ENCODE data around the gene ALCAM.

Gene ALCAM

GRCh38 chr3:105347625-105348302, 18.9 kb upstream of the ALCAM start:
- Histone ChIP-seq H3K79me1 (ENCODE audit: low read length) (no peaks in the 10 kb centered on the region), H3K23ac (ENCODE audit: low read length) (no peak overlapping the region), H2AFZ (ENCODE audit: insufficient read depth, low read length, poor library complexity) (no peak overlapping the region), H3K4me1 (ENCODE audit: control insufficient read depth in 1 of 2, insufficient read depth in 2 of 2, low read length in 2 of 2) (peaks cover 0 to 2% of the 10 kb centered on the region in 2 experiments), H4K12ac (ENCODE audit: low read depth, low read length) (no peak overlapping the region), H3K14ac (ENCODE audit: low read length) (no peak overlapping the region), H2BK5ac (ENCODE audit: low read depth, low read length, poor library complexity) (no peak overlapping the region), H3K79me2 (ENCODE audit: control insufficient read depth, insufficient read depth, low read length, poor library complexity) (no peaks in the 10 kb centered on the region), H2BK12ac (ENCODE audit: low read length) (no peak overlapping the region), H3K36me3 (ENCODE audit: control insufficient read depth in 1 of 2, insufficient read depth in 2 of 2, low read length in 2 of 2) (no peaks in the 10 kb centered on the region), H3K27ac (ENCODE audit: low read depth, low read length) (no peak overlapping the region), H3K9ac (ENCODE audit: low read length) (no peak overlapping the region), H3K4me2 (ENCODE audit: low read length) (no peak overlapping the region), H3K4me3 (ENCODE audit: low read depth, low read length) (no peak overlapping the region), H2BK120ac (ENCODE audit: insufficient read depth, low read length, poor library complexity) (no peak overlapping the region), H3K9me3 (ENCODE audit: insufficient read depth, low read depth, low read length) (no peaks in the 10 kb centered on the region), H4K91ac (ENCODE audit: low read depth, low read length) (no peak overlapping the region), H3K18ac (ENCODE audit: low read length) (no peak overlapping the region), H4K8ac (ENCODE audit: low read depth, low read length) (no peak overlapping the region), H2AK5ac (ENCODE audit: low read length) (no peak overlapping the region), H3K27me3 (ENCODE audit: insufficient read depth, low read length) (no peaks in the 10 kb centered on the region), H3K4ac (ENCODE audit: low read depth, low read length) (no peak overlapping the region)
- DNase-seq, result no peak
- no CpG with 5 or more reads among the region's 3 CpGs for WGBS (ENCODE audit: extremely low coverage, insufficient coverage, insufficient read length)

GRCh38 chr3:105348307-105348706, 18.4 kb upstream of the ALCAM start:
- Histone ChIP-seq H3K18ac (ENCODE audit: low read length) (no peak overlapping the region), H3K36me3 (ENCODE audit: control insufficient read depth in 1 of 2, insufficient read depth in 2 of 2, low read length in 2 of 2) (no peaks in the 10 kb centered on the region), H3K9ac (ENCODE audit: low read length) (no peak overlapping the region), H2AK5ac (ENCODE audit: low read length) (no peak overlapping the region), H2BK5ac (ENCODE audit: low read depth, low read length, poor library complexity) (no peak overlapping the region), H3K27me3 (ENCODE audit: insufficient read depth, low read length) (no peaks in the 10 kb centered on the region), H3K4ac (ENCODE audit: low read depth, low read length) (no peak overlapping the region), H4K8ac (ENCODE audit: low read depth, low read length) (no peak overlapping the region), H2BK12ac (ENCODE audit: low read length) (no peak overlapping the region), H3K14ac (ENCODE audit: low read length) (no peak overlapping the region), H3K4me2 (ENCODE audit: low read length) (no peak overlapping the region), H2AFZ (ENCODE audit: insufficient read depth, low read length, poor library complexity) (no peak overlapping the region), H3K27ac (ENCODE audit: low read depth, low read length) (no peak overlapping the region), H3K79me1 (ENCODE audit: low read length) (no peaks in the 10 kb centered on the region), H3K9me3 (ENCODE audit: insufficient read depth, low read depth, low read length) (no peaks in the 10 kb centered on the region), H3K4me3 (ENCODE audit: low read depth, low read length) (no peak overlapping the region), H3K23ac (ENCODE audit: low read length) (no peak overlapping the region), H2BK120ac (ENCODE audit: insufficient read depth, low read length, poor library complexity) (no peak overlapping the region), H4K12ac (ENCODE audit: low read depth, low read length) (no peak overlapping the region), H3K4me1 (ENCODE audit: control insufficient read depth in 1 of 2, insufficient read depth in 2 of 2, low read length in 2 of 2) (peaks cover 0 to 2% of the 10 kb centered on the region in 2 experiments), H4K91ac (ENCODE audit: low read depth, low read length) (no peak overlapping the region), H3K79me2 (ENCODE audit: control insufficient read depth, insufficient read depth, low read length, poor library complexity) (no peaks in the 10 kb centered on the region)
- DNase-seq, result no peak
- no CpG with 5 or more reads among the region's 1 CpG for WGBS (ENCODE audit: extremely low coverage, insufficient coverage, insufficient read length)

GRCh38 chr3:105349684-105350387, 16.9 kb upstream of the ALCAM start:
- Histone ChIP-seq H4K8ac (ENCODE audit: low read depth, low read length) (no peak overlapping the region), H3K4me2 (ENCODE audit: low read length) (no peak overlapping the region)
- no peak for DNase-seq

GRCh38 chr3:105351821-105352220, 14.9 kb upstream of the ALCAM start:
- Histone ChIP-seq H3K23ac (ENCODE audit: low read length) (no peak overlapping the region), H3K4me1 (ENCODE audit: control insufficient read depth in 1 of 2, insufficient read depth in 2 of 2, low read length in 2 of 2) (peaks cover 2 to 5% of the 10 kb centered on the region in 2 experiments), H2AK5ac (ENCODE audit: low read length) (no peak overlapping the region), H3K27me3 (ENCODE audit: insufficient read depth, low read length) (no peaks in the 10 kb centered on the region), H2AFZ (ENCODE audit: insufficient read depth, low read length, poor library complexity) (no peak overlapping the region), H3K79me1 (ENCODE audit: low read length) (peaks cover 10% of the 10 kb centered on the region), H3K14ac (ENCODE audit: low read length) (no peak overlapping the region), H3K18ac (ENCODE audit: low read length) (no peak overlapping the region), H3K27ac (ENCODE audit: low read depth, low read length) (no peak overlapping the region), H2BK5ac (ENCODE audit: low read depth, low read length, poor library complexity) (no peak overlapping the region), H3K4ac (ENCODE audit: low read depth, low read length) (no peak overlapping the region), H2BK12ac (ENCODE audit: low read length) (no peak overlapping the region), H3K9me3 (ENCODE audit: insufficient read depth, low read depth, low read length) (no peaks in the 10 kb centered on the region), H4K91ac (ENCODE audit: low read depth, low read length) (no peak overlapping the region), H4K8ac (ENCODE audit: low read depth, low read length) (no peak overlapping the region), H3K79me2 (ENCODE audit: control insufficient read depth, insufficient read depth, low read length, poor library complexity) (no peaks in the 10 kb centered on the region), H3K4me2 (ENCODE audit: low read length) (no peak overlapping the region), H4K12ac (ENCODE audit: low read depth, low read length) (no peak overlapping the region), H3K36me3 (ENCODE audit: control insufficient read depth in 1 of 2, insufficient read depth in 2 of 2, low read length in 2 of 2) (no peaks in the 10 kb centered on the region), H3K9ac (ENCODE audit: low read length) (no peak overlapping the region), H3K4me3 (ENCODE audit: low read depth, low read length) (no peak overlapping the region), H2BK120ac (ENCODE audit: insufficient read depth, low read length, poor library complexity) (no peak overlapping the region)
- DNase-seq, result peak in 1 of 2 donors; percentile 45
- WGBS (ENCODE audit: extremely low coverage, insufficient coverage, insufficient read length), result 100% methylated on average over 1 of the region's 2 CpGs

More at GRCh38 chr3:105349684-105350387, 16.9 kb upstream of the ALCAM start:
- Histone ChIP-seq H3K27me3 (ENCODE audit: insufficient read depth, low read length) (no peaks in the 10 kb centered on the region), H3K23ac (ENCODE audit: low read length) (no peak overlapping the region), H2AK5ac (ENCODE audit: low read length) (no peak overlapping the region), H3K9ac (ENCODE audit: low read length) (no peak overlapping the region), H2AFZ (ENCODE audit: insufficient read depth, low read length, poor library complexity) (no peak overlapping the region), H3K4me3 (ENCODE audit: low read depth, low read length) (no peak overlapping the region), H3K4ac (ENCODE audit: low read depth, low read length) (no peak overlapping the region), H4K91ac (ENCODE audit: low read depth, low read length) (no peak overlapping the region), H3K79me2 (ENCODE audit: control insufficient read depth, insufficient read depth, low read length, poor library complexity) (no peaks in the 10 kb centered on the region), H3K9me3 (ENCODE audit: insufficient read depth, low read depth, low read length) (no peaks in the 10 kb centered on the region), H3K18ac (ENCODE audit: low read length) (no peak overlapping the region), H3K79me1 (ENCODE audit: low read length) (peaks cover 9% of the 10 kb centered on the region), H2BK5ac (ENCODE audit: low read depth, low read length, poor library complexity) (no peak overlapping the region), H3K27ac (ENCODE audit: low read depth, low read length) (no peak overlapping the region), H2BK12ac (ENCODE audit: low read length) (no peak overlapping the region), H3K36me3 (ENCODE audit: control insufficient read depth in 1 of 2, insufficient read depth in 2 of 2, low read length in 2 of 2) (no peaks in the 10 kb centered on the region), H3K14ac (ENCODE audit: low read length) (no peak overlapping the region), H4K12ac (ENCODE audit: low read depth, low read length) (no peak overlapping the region), H2BK120ac (ENCODE audit: insufficient read depth, low read length, poor library complexity) (no peak overlapping the region), H3K4me1 (ENCODE audit: control insufficient read depth in 1 of 2, insufficient read depth in 2 of 2, low read length in 2 of 2) (peaks cover 2 to 5% of the 10 kb centered on the region in 2 experiments)
- no CpG with 5 or more reads among the region's 2 CpGs for WGBS (ENCODE audit: extremely low coverage, insufficient coverage, insufficient read length)

All from trophoblast cell (in vitro differentiated cells and primary cell).